Neutrophil (primary cell): ENCODE results near the gene ANKRD62.
"Not testable (repeated sequence)": the region's sequence is repeated elsewhere in the genome, so short reads cannot be mapped to it uniquely, and the experiment has no call there.

Experiments used
- H3K27ac ChIP-seq: fragments of 200-600 bp; sonication (generic); 2 replicates; pipeline ENCODE4 v1.5.1; 2016; ENCODE audit warnings: mild to moderate bottlenecking, moderate library complexity
- H3K27me3 ChIP-seq: fragments of 200-600 bp; sonication (generic); 2 replicates; pipeline ENCODE4 v1.6.0; 2016; ENCODE audit warnings: mild to moderate bottlenecking
- H3K36me3 ChIP-seq: fragments of 200-600 bp; sonication (generic); 2 replicates; pipeline ENCODE4 v1.5.1; 2017
- H3K4me1 ChIP-seq, 2 experiments: fragments of 200-600 bp in 1 of 2; sonication (generic) in 1 of 2; 1 replicate in 1 of 2; 2 replicates in 1 of 2; pipeline versions ENCODE4 v1.5.1 to v1.6.1; 2013 to 2016; ENCODE audit warnings: low read depth in 1 of 2, low read length in 1 of 2, mild to moderate bottlenecking in 1 of 2, moderate library complexity in 1 of 2; ENCODE audit not compliant: control insufficient read depth in 1 of 2, insufficient read depth in 1 of 2
- H3K4me3 ChIP-seq, 2 experiments: fragments of 200-600 bp in 1 of 2; sonication (generic) in 1 of 2; 1 replicate in 1 of 2; 2 replicates in 1 of 2; pipeline ENCODE4 v1.5.1; 2013 to 2016; ENCODE audit warnings: low read depth in 1 of 2, low read length in 1 of 2, mild to moderate bottlenecking in 1 of 2, moderate library complexity in 1 of 2
- H3K9me3 ChIP-seq: fragments of 200-600 bp; sonication (generic); 2 replicates; pipeline ENCODE4 v1.5.1; 2016
- TF ChIP-seq, protein P1 (sequence below): fragments of 200-600 bp; sonication (generic); IDR thresholded peaks from 2 replicates; pipeline ENCODE4 v1.5.1; 2016; ENCODE audit warnings: antibody characterized with exemption

ANKRD62 gene

DNA sequence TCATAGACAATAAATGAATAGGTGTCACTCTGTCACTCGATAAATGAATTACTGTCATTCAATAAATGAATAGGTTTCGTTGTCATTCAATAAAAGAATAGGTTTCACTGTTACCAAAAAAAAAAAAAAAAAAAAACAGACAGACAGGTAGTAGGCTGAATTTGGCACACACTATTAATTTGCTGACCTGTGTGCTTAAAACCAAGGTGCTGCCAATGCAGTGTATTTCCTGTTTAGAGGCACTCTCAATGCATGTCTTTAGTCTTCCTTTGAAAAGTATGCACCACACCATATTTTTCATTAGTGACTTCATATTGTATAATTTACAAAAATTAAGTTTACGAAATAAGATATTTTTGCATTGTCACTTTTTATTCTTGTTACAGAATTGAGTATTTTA, 16.2 kb downstream of the ANKRD62 start:
- no peak overlapping the region for H3K27ac ChIP-seq
- TF ChIP-seq, protein P1, sequence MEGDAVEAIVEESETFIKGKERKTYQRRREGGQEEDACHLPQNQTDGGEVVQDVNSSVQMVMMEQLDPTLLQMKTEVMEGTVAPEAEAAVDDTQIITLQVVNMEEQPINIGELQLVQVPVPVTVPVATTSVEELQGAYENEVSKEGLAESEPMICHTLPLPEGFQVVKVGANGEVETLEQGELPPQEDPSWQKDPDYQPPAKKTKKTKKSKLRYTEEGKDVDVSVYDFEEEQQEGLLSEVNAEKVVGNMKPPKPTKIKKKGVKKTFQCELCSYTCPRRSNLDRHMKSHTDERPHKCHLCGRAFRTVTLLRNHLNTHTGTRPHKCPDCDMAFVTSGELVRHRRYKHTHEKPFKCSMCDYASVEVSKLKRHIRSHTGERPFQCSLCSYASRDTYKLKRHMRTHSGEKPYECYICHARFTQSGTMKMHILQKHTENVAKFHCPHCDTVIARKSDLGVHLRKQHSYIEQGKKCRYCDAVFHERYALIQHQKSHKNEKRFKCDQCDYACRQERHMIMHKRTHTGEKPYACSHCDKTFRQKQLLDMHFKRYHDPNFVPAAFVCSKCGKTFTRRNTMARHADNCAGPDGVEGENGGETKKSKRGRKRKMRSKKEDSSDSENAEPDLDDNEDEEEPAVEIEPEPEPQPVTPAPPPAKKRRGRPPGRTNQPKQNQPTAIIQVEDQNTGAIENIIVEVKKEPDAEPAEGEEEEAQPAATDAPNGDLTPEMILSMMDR: no peak
- H3K4me3 ChIP-seq: no peak overlapping the region
- peaks cover 26% of the 10 kb centered on the region for H3K27me3 ChIP-seq
- no peaks in the 10 kb centered on the region for H3K4me1 ChIP-seq
- H3K36me3 ChIP-seq: no peaks in the 10 kb centered on the region
- H3K9me3 ChIP-seq: no peaks in the 10 kb centered on the region

DNA sequence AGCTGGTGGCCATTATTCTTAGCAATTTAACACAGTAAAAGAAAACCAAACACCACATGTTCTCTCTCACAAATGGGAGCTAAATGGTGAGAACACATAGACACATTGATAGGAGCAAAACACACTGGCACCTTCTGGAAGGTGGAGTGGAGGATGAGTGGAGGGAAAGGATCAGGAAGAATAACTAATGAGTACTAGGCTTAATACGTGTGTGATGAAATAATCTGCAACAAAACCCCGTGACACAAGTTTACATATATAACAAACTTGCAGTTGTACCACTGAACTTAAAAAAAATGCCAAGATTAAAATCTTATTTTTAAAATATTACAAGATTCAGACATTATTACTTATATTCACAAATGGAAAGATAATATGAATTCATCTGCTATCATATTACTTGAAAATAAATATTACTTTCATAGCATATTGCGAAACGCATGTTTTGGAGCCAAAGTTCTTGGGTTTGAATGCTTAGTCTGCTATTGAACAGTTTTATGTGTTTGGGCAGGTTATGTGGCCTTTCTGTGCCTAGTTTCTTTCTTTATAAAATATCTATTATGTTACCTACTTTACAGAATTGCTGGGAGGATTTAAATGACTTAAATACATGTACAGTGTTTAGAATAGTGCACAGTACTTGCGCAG, 20.5 kb downstream of the ANKRD62 start:
- Histone ChIP-seq H3K4me3 (no peak overlapping the region), H3K27me3 (peaks cover 31% of the 10 kb centered on the region), H3K9me3 (no peaks in the 10 kb centered on the region), H3K4me1 (no peaks in the 10 kb centered on the region), H3K36me3 (no peaks in the 10 kb centered on the region), H3K27ac (no peak overlapping the region)
- TF ChIP-seq, protein P1: no peak

GRCh38 chr18:12119358-12119757, 25.7 kb downstream of the ANKRD62 start:
- TF ChIP-seq, protein P1: no peak
- peaks cover 54% of the 10 kb centered on the region for H3K27me3 ChIP-seq
- no peaks in the 10 kb centered on the region for H3K4me1 ChIP-seq
- H3K27ac ChIP-seq: no peak overlapping the region
- H3K36me3 ChIP-seq: no peaks in the 10 kb centered on the region
- H3K9me3 ChIP-seq: no peaks in the 10 kb centered on the region
- no peak overlapping the region for H3K4me3 ChIP-seq

- H3K36me3 ChIP-seq: no peaks in the 10 kb centered on the region
- no peak overlapping the region for H3K27ac ChIP-seq
- no peaks in the 10 kb centered on the region for H3K9me3 ChIP-seq
- no peak overlapping the region for H3K4me3 ChIP-seq
- H3K4me1 ChIP-seq: no peaks in the 10 kb centered on the region
- TF ChIP-seq, protein P1: no peak
- peaks cover 54% of the 10 kb centered on the region for H3K27me3 ChIP-seq
Measured at GRCh38 chr18:12121175-12122042, 27.8 kb downstream of the ANKRD62 start.

DNA sequence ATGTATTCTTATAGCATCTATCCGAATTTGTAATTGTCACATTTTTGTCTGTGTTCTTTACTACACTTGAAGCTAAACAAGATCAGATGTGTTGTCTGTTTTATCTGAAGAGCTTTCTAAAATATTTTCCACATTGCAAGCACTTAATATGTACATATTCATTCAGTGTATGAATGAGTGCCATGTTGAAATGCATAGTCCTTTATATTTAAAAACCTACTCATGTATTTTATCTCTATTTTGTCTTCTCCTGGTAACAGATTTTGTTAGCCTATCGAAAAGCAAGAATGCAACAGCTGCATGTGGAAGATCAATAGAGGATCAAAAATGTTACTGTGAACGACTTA, 28.4 kb downstream of the ANKRD62 start:
- H3K36me3 ChIP-seq, H3K4me1 ChIP-seq, H3K27ac ChIP-seq, H3K9me3 ChIP-seq, H3K4me3 ChIP-seq: not testable (repeated sequence)
- H3K27me3 ChIP-seq: peaks cover 53% of the 10 kb centered on the region

- H3K36me3 ChIP-seq, H3K9me3 ChIP-seq, H3K27ac ChIP-seq, H3K4me1 ChIP-seq, H3K4me3 ChIP-seq: not testable (repeated sequence)
- H3K27me3 ChIP-seq: peaks cover 41% of the 10 kb centered on the region
Measured at GRCh38 chr18:12127647-12128046, 34.0 kb downstream of the ANKRD62 start.

DNA sequence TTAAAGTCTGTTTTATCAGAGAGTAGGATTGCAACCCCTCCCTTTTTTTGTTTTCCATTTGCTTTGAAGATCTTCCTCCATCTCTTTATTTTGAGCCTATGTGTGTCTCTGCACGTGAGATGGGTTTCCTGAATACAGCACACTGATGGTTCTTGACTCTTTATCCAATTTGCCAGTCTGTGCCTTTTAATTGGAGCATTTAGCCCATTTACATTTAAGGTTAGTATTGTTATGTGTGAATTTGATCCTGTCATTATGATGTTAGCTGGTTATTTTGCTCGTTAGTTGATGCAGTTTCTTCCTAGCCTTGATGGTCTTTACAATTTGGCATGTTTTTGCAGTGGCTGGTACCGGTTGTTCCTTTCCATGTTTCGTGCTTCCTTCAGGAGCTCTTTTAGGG, 45.2 kb downstream of the ANKRD62 start:
- H3K4me3 ChIP-seq, H3K9me3 ChIP-seq, H3K36me3 ChIP-seq, H3K27ac ChIP-seq, H3K27me3 ChIP-seq, H3K4me1 ChIP-seq: not testable (repeated sequence)

DNA sequence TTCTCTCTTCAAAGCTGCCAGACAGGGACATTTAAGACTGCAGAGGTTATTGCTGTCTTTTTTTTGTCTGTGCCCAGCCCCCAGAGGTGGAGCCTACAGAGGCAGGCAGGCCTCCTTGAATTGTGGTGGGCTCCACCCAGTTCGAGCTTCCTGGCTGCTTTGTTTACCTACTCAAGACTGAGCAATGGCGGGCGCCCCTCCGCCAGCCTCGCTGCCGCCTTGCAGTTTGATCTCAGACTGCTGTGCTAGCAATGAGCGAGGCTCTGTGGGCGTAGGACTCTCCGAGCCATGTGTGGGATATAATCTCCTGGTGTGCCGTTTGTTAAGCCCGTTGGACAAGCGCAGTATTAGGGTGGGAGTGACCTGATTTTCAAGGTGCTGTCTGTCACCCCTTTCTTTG, 47.2 kb downstream of the ANKRD62 start:
- H3K4me3 ChIP-seq, H3K36me3 ChIP-seq, H3K27ac ChIP-seq, H3K9me3 ChIP-seq, H3K4me1 ChIP-seq, H3K27me3 ChIP-seq: not testable (repeated sequence)

DNA sequence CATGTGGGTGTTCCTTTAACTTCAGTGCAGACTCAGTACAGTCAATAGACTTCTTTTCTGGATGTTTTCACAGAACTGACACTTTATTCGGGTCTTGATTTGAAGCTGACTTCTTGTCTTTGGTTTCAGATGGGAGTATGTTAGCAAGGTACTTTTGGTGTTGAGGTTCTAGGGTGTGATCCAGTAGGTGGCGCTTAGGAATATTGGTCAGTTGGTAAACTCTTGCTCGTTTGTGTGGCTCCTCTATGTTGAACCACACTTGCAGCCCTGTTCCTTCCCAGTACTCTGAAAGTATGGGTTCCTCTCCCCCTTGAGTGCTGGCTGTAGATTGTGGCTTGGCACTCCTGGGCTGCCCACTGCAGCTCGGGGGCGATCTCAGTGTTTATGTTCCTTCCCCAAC, 48.1 kb downstream of the ANKRD62 start:
- not testable (repeated sequence) for H3K9me3 ChIP-seq, H3K27me3 ChIP-seq, H3K36me3 ChIP-seq, H3K4me3 ChIP-seq, H3K27ac ChIP-seq, H3K4me1 ChIP-seq

DNA sequence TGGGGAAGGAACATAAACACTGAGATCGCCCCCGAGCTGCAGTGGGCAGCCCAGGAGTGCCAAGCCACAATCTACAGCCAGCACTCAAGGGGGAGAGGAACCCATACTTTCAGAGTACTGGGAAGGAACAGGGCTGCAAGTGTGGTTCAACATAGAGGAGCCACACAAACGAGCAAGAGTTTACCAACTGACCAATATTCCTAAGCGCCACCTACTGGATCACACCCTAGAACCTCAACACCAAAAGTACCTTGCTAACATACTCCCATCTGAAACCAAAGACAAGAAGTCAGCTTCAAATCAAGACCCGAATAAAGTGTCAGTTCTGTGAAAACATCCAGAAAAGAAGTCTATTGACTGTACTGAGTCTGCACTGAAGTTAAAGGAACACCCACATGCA, 55.8 kb downstream of the ANKRD62 start:
- not testable (repeated sequence) for H3K4me3 ChIP-seq, H3K27ac ChIP-seq, H3K9me3 ChIP-seq, H3K27me3 ChIP-seq, H3K4me1 ChIP-seq, H3K36me3 ChIP-seq
